HCT116 (cell line): ENCODE measurements around the gene PRKAG2. TPM values are rescaled to one million over a fixed set of nuclear protein-coding genes. Genes with fewer than 3 reads are reported as not detected.
A peak's percentile ranks its signal among the peaks of the same experiment; 100 is the strongest.
"Not testable (repeated sequence)": the region's sequence is repeated elsewhere in the genome, so short reads cannot be mapped to it uniquely, and the experiment has no call there.

ENCODE experiments used
- ATAC-seq: fragments of 200-7000 bp; cut with Tn5 transposase; 2 replicates; pipeline ENCODE4 v1.9.1; 2020; ENCODE audit warnings: mild to moderate bottlenecking, moderate library complexity
- BruUV-seq: library from RNA; stranded (reverse); fragments of 400-500 nt; replicated peaks from 2 replicates; lab custom pipeline; 2021; lab: Mats Ljungman, UMichigan
- CTCF ChIA-PET: fragments of 300-600 bp; sonication (Branson Sonifier 250); formaldehyde crosslinking; loops from one replicate; lab custom pipeline; 2021; ENCODE audit warnings: antibody characterized with exemption; lab: Charles Lee
- POLR2A ChIA-PET: fragments of 300-600, 350-600 bp; sonication (Branson Sonifier 250); formaldehyde crosslinking; loops from one replicate; lab custom pipeline; 2021; ENCODE audit warnings: antibody characterized with exemption; lab: Charles Lee
- RAD21 ChIA-PET, 2 experiments: fragments of 300-600 bp; sonication (Branson Sonifier 250); formaldehyde crosslinking; loops; one replicate each; lab custom pipeline; 2023; ENCODE audit warnings: low total read pairs in 2 of 2; ENCODE audit not compliant: uncharacterized antibody in 2 of 2, unreplicated experiment in 2 of 2, low non-redundant PET in 1 of 2; lab: Charles Lee
- DNase-seq: peaks from one replicate; pipeline ENCODE4 v3.0.0-alpha.2; 2010; ENCODE audit warnings: low read depth, low spot score
- H2AFZ ChIP-seq: fragments of 200-600 bp; shearing (Covaris generic), sonication (generic); 2 replicates; pipeline ENCODE4 v1.6.1; 2017; ENCODE audit warnings: low read depth, mixed run types, mixed read lengths, antibody characterized with exemption, low read length; ENCODE audit not compliant: poor library complexity, severe bottlenecking
- H3K27ac ChIP-seq: 2 replicates; pipeline ENCODE4 v1.5.1; 2012; ENCODE audit warnings: low read depth, low read length
- H3K27me3 ChIP-seq: fragments of 200-600 bp; sonication (generic); 2 replicates; pipeline ENCODE4 v1.6.1; 2016; ENCODE audit warnings: mixed run types, low read length, mixed read lengths; ENCODE audit not compliant: insufficient read depth
- H3K36me3 ChIP-seq, 2 experiments: fragments of 200-500 bp in 1 of 2; fragments of 200-600 bp in 1 of 2; sonication (Bioruptor generic) in 1 of 2; sonication (generic) in 1 of 2; 2 replicates each; pipeline versions ENCODE4 v1.5.1 to v1.6.1; 2014 to 2016; ENCODE audit warnings: low read length in 2 of 2, inconsistent platforms in 1 of 2, mixed read lengths in 1 of 2, mixed run types in 1 of 2; ENCODE audit not compliant: insufficient read depth in 2 of 2, control insufficient read depth in 1 of 2
- H3K4me1 ChIP-seq, 2 experiments: fragments of 200-600 bp in 1 of 2; sonication (generic) in 1 of 2; 2 replicates each; pipeline versions ENCODE4 v1.5.1 to v1.6.1; 2012 to 2017; ENCODE audit warnings: low read length in 2 of 2, inconsistent platforms in 1 of 2, mild to moderate bottlenecking in 1 of 2, mixed read lengths in 1 of 2, mixed run types in 1 of 2, moderate library complexity in 1 of 2; ENCODE audit not compliant: insufficient read depth in 2 of 2, control insufficient read depth in 1 of 2
- H3K4me2 ChIP-seq: fragments of 200-600 bp; sonication (generic); 2 replicates; pipeline ENCODE4 v1.6.1; 2017; ENCODE audit warnings: mixed run types, low read length, mixed read lengths
- H3K4me3 ChIP-seq, 2 experiments: fragments of 200-600 bp in 1 of 2; sonication (generic) in 1 of 2; replicated peaks in 1 of 2; 2 replicates each; pipeline ENCODE4 v1.5.1; 2011 to 2016; ENCODE audit warnings: low read length in 2 of 2, control low read depth in 1 of 2, low read depth in 1 of 2, mild to moderate bottlenecking in 1 of 2, mixed read lengths in 1 of 2, mixed run types in 1 of 2
- H3K79me2 ChIP-seq: fragments of 200-600 bp; sonication (generic); 2 replicates; pipeline ENCODE4 v1.6.1; 2017; ENCODE audit warnings: mild to moderate bottlenecking, mixed run types, low read length, moderate library complexity, mixed read lengths; ENCODE audit not compliant: insufficient read depth
- H3K9ac ChIP-seq: fragments of 200-600 bp; sonication (generic); 2 replicates; pipeline ENCODE4 v1.6.1; 2016; ENCODE audit warnings: low read length, mixed read lengths
- H3K9me2 ChIP-seq: fragments of 200-600 bp; sonication (generic), shearing (Covaris generic); 2 replicates; pipeline ENCODE4 v1.6.1; 2017; ENCODE audit warnings: mixed run types, mild to moderate bottlenecking, moderate library complexity; ENCODE audit not compliant: insufficient read depth
- H3K9me3 ChIP-seq, 2 experiments: fragments of 200-500 bp in 1 of 2; fragments of 200-600 bp in 1 of 2; sonication (Bioruptor generic) in 1 of 2; sonication (generic) in 1 of 2; 2 replicates each; pipeline ENCODE4 v1.6.1; 2014 to 2017; ENCODE audit warnings: low read length in 2 of 2, mixed read lengths in 2 of 2, inconsistent platforms in 1 of 2, low read depth in 1 of 2, mild to moderate bottlenecking in 1 of 2, mixed run types in 1 of 2, moderate library complexity in 1 of 2; ENCODE audit not compliant: control insufficient read depth in 1 of 2, insufficient read depth in 1 of 2
- H4K20me1 ChIP-seq: fragments of 200-600 bp; sonication (generic), shearing (Covaris generic); 2 replicates; pipeline ENCODE4 v1.6.1; 2017; ENCODE audit warnings: mixed run types, mild to moderate bottlenecking, moderate library complexity; ENCODE audit not compliant: insufficient read depth
- CEBPB ChIP-seq: IDR thresholded peaks from 2 replicates; pipeline ENCODE4 v1.6.1; 2012; ENCODE audit warnings: low read depth
- EZH2phosphoT487 ChIP-seq: fragments of 200-600 bp; IDR thresholded peaks from 2 replicates; pipeline ENCODE4 v1.6.1; 2018; ENCODE audit warnings: antibody characterized with exemption, borderline replicate concordance
- ZFX ChIP-seq: fragments of 450-650 bp; IDR thresholded peaks from 2 replicates; pipeline ENCODE4 v1.6.1; 2017
- intact Hi-C: fragments of 100-400 bp; cut with micrococcal nuclease; formaldehyde crosslinking; loops from 2 replicates; pipeline ENCODE4 v1.10.0; 2022
- total RNA-seq: library from RNA; stranded (reverse); gene quantifications from one replicate; pipeline ENCODE4 v1.2.1, GENCODE V29; 2021; ENCODE audit not compliant: unreplicated experiment

PRKAG2 gene
- total RNA-seq, 1 experiment from 2014 or later = 23.6 TPM

DNA sequence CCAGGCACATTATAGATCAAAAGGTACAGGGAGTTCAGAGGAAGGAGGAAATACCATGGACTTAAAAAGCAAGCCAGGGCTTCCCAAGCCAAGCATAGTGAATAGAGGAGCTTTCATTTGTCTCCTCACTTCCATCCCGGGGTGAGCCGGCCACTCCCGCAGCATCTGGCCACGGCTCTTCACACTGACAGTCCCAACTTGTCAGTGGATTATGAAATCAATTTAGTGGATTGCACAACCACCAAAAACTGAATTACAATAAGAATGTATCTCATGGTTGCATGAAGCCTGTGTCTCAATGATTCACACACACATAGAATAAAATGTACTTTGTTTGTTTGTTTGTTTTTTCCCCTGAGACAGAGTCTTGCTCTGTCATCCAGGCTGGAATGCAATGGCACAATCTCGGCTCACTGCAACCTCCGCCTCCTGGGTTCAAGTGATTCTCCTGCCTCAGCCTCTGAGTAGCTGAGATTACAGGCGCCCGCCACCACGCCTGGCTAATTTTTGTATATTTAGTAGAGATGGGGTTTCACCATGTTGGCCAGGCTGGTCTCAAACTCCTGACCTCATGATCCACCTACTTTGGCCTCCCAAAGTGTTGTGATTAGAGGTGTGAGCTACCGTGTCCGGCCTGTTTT is 79.1 kb downstream of the PRKAG2 start:
- H3K27ac ChIP-seq = peak overlapping the region; percentile 18

GRCh38 chr7:151796871-151797537 is 79.9 kb downstream of the PRKAG2 start:
- no peaks in the 10 kb centered on the region for H4K20me1 ChIP-seq
- H3K4me3 ChIP-seq = peak overlapping the region in 1 of 2 experiments; percentile 21; a peak in 2 of 4 replicates
- H3K4me1 ChIP-seq = peaks cover 26 to 53% of the 10 kb centered on the region in 2 experiments
- H3K27me3 ChIP-seq = no peaks in the 10 kb centered on the region
- ChIA-PET RAD21 (no interaction called here), CTCF (interaction anchor here (0.7 to 6.3 kb wide), 3 partner anchors 14 to 171 kb away, joined by 3 to 35 read pairs (median 3); no protein-coding TSS in a partner anchor)
- H3K4me2 ChIP-seq = peak overlapping the region; percentile 72
- H3K27ac ChIP-seq = peak overlapping the region; percentile 63
- TF ChIP-seq ZFX (0 out of 2 replicates have a peak, but pooled peaks have one; percentile 28), EZH2phosphoT487 (no peak)
- TF ChIP-seq, all 23 proteins: peak for 1
- ATAC-seq (peak; percentile 58; the same call in 1 of the 2 replicates), DNase-seq (no peak)
- peak overlapping the region; percentile 58 for H2AFZ ChIP-seq
- BruUV-seq = no TSS peak
- intact Hi-C loops = no loop called here
- no peaks in the 10 kb centered on the region for H3K79me2 ChIP-seq
- POLR2A ChIA-PET = interaction anchor here (0.6 to 0.8 kb wide), 2 partner anchors 16 to 355 kb away, joined by 4 read pairs; no protein-coding TSS in a partner anchor
- no peaks in the 10 kb centered on the region for H3K9me2 ChIP-seq
- no peaks in the 10 kb centered on the region for H3K36me3 ChIP-seq
- no peaks in the 10 kb centered on the region for H3K9me3 ChIP-seq
- peak overlapping the region; percentile 55 for H3K9ac ChIP-seq

More for the DNA sequence above, 79.1 kb downstream of the PRKAG2 start:
- H3K4me3 ChIP-seq, H3K36me3 ChIP-seq, H3K79me2 ChIP-seq, RAD21 ChIA-PET, H3K9me2 ChIP-seq, H3K9me3 ChIP-seq, H4K20me1 ChIP-seq, BruUV-seq, POLR2A ChIA-PET, DNase-seq, intact Hi-C loops, H3K27me3 ChIP-seq, ATAC-seq: not testable (repeated sequence)
- H3K4me2 ChIP-seq = peak overlapping the region; percentile 72
- CTCF ChIA-PET = interaction anchor here (6.3 kb wide), 1 partner anchor 15 kb away, joined by 35 read pairs; no protein-coding TSS in a partner anchor
- H3K4me1 ChIP-seq = peaks cover 26 to 53% of the 10 kb centered on the region in 2 experiments
- H3K9ac ChIP-seq = peak overlapping the region; percentile 55
- peak overlapping the region; percentile 58 for H2AFZ ChIP-seq
- TF ChIP-seq ZFX (0 out of 2 replicates have a peak, but pooled peaks have one; percentile 4), CEBPB (peak; percentile 78)
